HepG2 (cell line): Measurements from ENCODE around the gene RHBDD1. TPM values are rescaled to one million over a fixed set of nuclear protein-coding genes. Genes with fewer than 3 reads are reported as not detected.

Experiments
- ATF2 ChIP-seq: sonication (generic); formaldehyde crosslinking; IDR thresholded peaks from 2 replicates; pipeline ENCODE4 v1.4.0; 2020; ENCODE audit warnings: missing genetic modification reagents
- ATF7 ChIP-seq, 2 experiments: fragments of 450-650 bp in 1 of 2; sonication (generic) in 1 of 2; formaldehyde crosslinking in 1 of 2; IDR thresholded peaks; 2 replicates each; pipeline versions ENCODE4 v1.4.0 to v1.6.1; 2016 to 2020; ENCODE audit warnings: antibody characterized with exemption in 1 of 2, mild to moderate bottlenecking in 1 of 2, missing genetic modification reagents in 1 of 2
- CHCHD3 ChIP-seq: sonication (generic); formaldehyde crosslinking; IDR thresholded peaks from 2 replicates; pipeline ENCODE4 v1.8.0; 2022; ENCODE audit warnings: mild to moderate bottlenecking, missing genetic modification reagents, moderate library complexity
- E2F5 ChIP-seq: sonication (generic); formaldehyde crosslinking; conservative IDR thresholded peaks from 2 replicates; pipeline ENCODE4 v1.4.0; 2020; ENCODE audit warnings: missing genetic modification reagents
- FOSL2 ChIP-seq: sonication (generic); formaldehyde crosslinking; IDR thresholded peaks from 2 replicates; pipeline ENCODE4 v1.4.0; 2020; ENCODE audit warnings: missing genetic modification reagents
- PHF5A ChIP-seq: IDR thresholded peaks from one replicate; pipeline ENCODE4 v1.6.1; 2018; ENCODE audit warnings: low read depth, missing genetic modification reagents; ENCODE audit not compliant: unreplicated experiment
- POGZ ChIP-seq: sonication (generic); formaldehyde crosslinking; IDR thresholded peaks from 2 replicates; pipeline ENCODE4 v1.4.0; 2020; ENCODE audit warnings: mild to moderate bottlenecking, missing genetic modification reagents
- RBM22 ChIP-seq: fragments of 200-400 bp; formaldehyde crosslinking; optimal IDR thresholded peaks from 2 replicates; pipeline ENCODE3; 2017; ENCODE audit warnings: mild to moderate bottlenecking, low read length, moderate library complexity
- TCF7 ChIP-seq: sonication (generic); IDR thresholded peaks from 2 replicates; pipeline ENCODE4 v1.6.1; 2016; ENCODE audit warnings: antibody characterized with exemption, low read depth
- THRA ChIP-seq: sonication (generic); formaldehyde crosslinking; IDR thresholded peaks from 2 replicates; pipeline ENCODE4 v1.4.0; 2020; ENCODE audit warnings: missing genetic modification reagents, borderline replicate concordance
- ZNF12 ChIP-seq: sonication (generic); formaldehyde crosslinking; IDR thresholded peaks from 2 replicates; pipeline ENCODE4 v1.5.0; 2020; ENCODE audit warnings: missing genetic modification reagents
- ZNF142 ChIP-seq: sonication (generic); formaldehyde crosslinking; IDR thresholded peaks from 2 replicates; pipeline ENCODE4 v1.4.0; 2020; ENCODE audit warnings: missing genetic modification reagents
- ZNF3 ChIP-seq: IDR thresholded peaks from 2 replicates; pipeline ENCODE4 v1.7.0; 2017; ENCODE audit warnings: inconsistent platforms
- ZNF33A ChIP-seq: sonication (generic); formaldehyde crosslinking; IDR thresholded peaks from 2 replicates; pipeline ENCODE4 v1.5.1; 2020; ENCODE audit warnings: missing genetic modification reagents, mild to moderate bottlenecking, moderate library complexity, borderline replicate concordance
- ZNF513 ChIP-seq: sonication (generic); formaldehyde crosslinking; conservative IDR thresholded peaks from 2 replicates; pipeline ENCODE4 v1.5.0; 2020; ENCODE audit warnings: missing genetic modification reagents
- ZNF615 ChIP-seq: sonication (generic); formaldehyde crosslinking; IDR thresholded peaks from 2 replicates; pipeline ENCODE4 v1.5.0; 2020; ENCODE audit warnings: mild to moderate bottlenecking, missing genetic modification reagents, borderline replicate concordance
- ZNF639 ChIP-seq: conservative IDR thresholded peaks from 2 replicates; pipeline ENCODE4 v1.6.1; 2018; ENCODE audit warnings: missing genetic modification reagents
- polyA plus RNA-seq, 8 experiments: library from polyadenylated mRNA; depleted of rRNA in 3 of 8; stranded (reverse) in 7 of 8; unstranded in 1 of 8; fragments of >200 nt; fragmentation: Illumina TruSeq in 4 of 8; extraction: Trizol in 4 of 8; gene quantifications; 2 replicates each; pipeline versions ENCODE4 v1.2.1 to v1.2.3, GENCODE V29; 2011 to 2016; ENCODE audit warnings: low read depth in 4 of 8, missing spikeins in 1 of 8, mixed read lengths in 1 of 8; ENCODE audit not compliant: insufficient read depth in 1 of 8
- total RNA-seq, 5 experiments: library from RNA; depleted of rRNA; stranded (reverse); fragments of >200 nt; fragmentation: Illumina TruSeq; extraction: Trizol; gene quantifications; 2 replicates each; pipeline ENCODE4 v1.2.3, GENCODE V29; 2016; ENCODE audit warnings: low read depth in 1 of 5

The RHBDD1 gene
- total and polyA plus RNA-seq, 2 of the 13 experiments (the other 11 are each of a cell fraction or from before 2014, with no cell fraction given), result 8.2 to 9.5 TPM

- TF ChIP-seq THRA (CRISPR knock-in tag) (peak; percentile 35; the same call in 1 of the 2 replicates), ATF7 (IDR thresholded peaks at IDR 0.05) (peak; percentile 31; the same call in 1 of the 2 replicates), ATF7 (CRISPR knock-in tag; IDR thresholded peaks at IDR 0.05) (no peak), E2F5 (CRISPR knock-in tag) (no peak), ZNF513 (CRISPR knock-in tag) (no peak), ZNF3 (CRISPR knock-in tag) (0 out of 2 replicates have a peak, but pooled peaks have one; percentile 41), ZNF33A (CRISPR knock-in tag) (no peak), FOSL2 (CRISPR knock-in tag) (no peak), POGZ (CRISPR knock-in tag) (0 out of 2 replicates have a peak, but pooled peaks have one; percentile 47), PHF5A (CRISPR knock-in tag) (no peak), ZNF615 (CRISPR knock-in tag) (no peak), ZNF142 (CRISPR knock-in tag) (no peak), TCF7 (no peak), ZNF12 (0 out of 2 replicates have a peak, but pooled peaks have one; percentile 25), ATF2 (CRISPR knock-in tag) (peak; percentile 49; the same call in 1 of the 2 replicates), RBM22 (no peak), ZNF639 (CRISPR knock-in tag) (no peak), CHCHD3 (CRISPR knock-in tag) (no peak)
Observed at GRCh38 chr2:226802573-226802972, 33.3 kb upstream of the RHBDD1 start (continued).
